Cerebellar cortex (tissue), 1 donor: ENCODE data around the gene ANKRD33B.
"Not testable (repeated sequence)": the region's sequence is repeated elsewhere in the genome, so short reads cannot be mapped to it uniquely, and the experiment has no call there.

ENCODE experiments used
- DNase-seq: peaks from one replicate; pipeline ENCODE4 v3.0.0-alpha.2; 2015; ENCODE audit warnings: low spot score

The ANKRD33B gene

DNA sequence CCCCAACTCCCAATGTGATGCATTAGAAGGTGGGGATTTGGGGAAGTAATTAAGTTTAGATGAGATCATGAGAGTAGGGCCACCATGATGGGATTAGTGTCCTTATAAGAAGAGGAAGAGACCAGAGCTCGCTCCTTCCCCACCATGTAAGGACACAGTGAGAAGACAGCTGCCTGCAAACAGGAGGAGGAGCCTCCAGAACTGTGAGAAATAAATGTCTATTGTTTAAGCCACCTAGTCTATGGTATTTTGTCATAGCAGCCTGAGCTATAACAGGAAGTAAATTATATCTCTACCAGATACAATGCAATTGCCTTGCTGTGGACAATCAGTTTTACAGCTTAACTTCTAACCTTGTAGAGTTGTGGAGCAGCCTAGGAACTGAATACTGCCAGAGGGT, 58.0 kb downstream of the ANKRD33B start:
- DNase-seq: no peak

DNA sequence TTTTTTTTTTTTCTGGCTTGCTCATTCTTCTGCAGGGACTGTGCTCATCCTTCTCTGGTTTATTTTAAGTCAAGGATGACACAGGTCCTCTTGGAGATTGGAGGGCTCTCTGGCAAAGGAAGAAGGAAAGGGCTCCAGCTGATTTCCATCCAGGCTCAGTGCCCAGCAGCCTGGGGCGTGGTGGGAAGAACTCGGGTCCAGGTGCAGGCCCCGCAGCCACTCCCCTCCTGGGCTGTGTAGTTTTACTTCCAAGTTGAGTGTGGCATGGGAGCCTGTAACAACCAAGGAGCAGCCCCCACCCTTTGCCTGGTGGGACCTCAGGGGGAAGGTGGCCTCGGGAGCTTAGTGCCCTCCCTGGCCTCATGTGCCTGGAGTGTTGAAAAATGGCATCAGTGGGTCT, 58.9 kb downstream of the ANKRD33B start:
- DNase-seq: no peak

DNA sequence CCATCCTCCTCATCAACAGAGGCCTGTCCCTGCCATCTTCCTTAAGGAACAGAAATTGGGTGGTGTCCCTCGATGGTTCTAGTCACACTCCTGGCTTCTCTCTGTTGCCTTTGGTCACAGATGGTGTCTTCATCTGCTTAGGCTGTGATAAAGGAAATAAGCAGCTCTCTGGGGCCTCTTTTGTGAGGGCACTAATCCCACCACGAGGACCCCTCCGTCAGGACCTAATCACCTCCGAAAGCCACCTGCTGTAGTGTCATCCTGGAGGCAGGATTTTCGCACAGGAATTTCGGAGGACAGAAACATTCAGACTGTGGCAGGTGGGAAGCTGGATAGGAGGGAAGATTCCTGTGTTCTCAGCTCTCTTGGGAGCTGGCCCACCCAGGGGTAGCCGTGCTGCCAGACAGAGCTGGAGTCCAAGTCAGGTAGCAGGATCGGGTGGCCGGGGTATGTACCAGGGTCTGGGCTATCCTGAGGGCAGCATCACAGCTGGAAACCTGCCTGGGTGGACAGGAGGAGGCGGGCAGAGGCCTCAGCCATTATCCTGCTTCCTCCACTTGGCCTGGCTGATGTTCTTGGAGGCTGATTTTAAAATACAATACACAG, 59.5 kb downstream of the ANKRD33B start:
- no peak for DNase-seq

DNA sequence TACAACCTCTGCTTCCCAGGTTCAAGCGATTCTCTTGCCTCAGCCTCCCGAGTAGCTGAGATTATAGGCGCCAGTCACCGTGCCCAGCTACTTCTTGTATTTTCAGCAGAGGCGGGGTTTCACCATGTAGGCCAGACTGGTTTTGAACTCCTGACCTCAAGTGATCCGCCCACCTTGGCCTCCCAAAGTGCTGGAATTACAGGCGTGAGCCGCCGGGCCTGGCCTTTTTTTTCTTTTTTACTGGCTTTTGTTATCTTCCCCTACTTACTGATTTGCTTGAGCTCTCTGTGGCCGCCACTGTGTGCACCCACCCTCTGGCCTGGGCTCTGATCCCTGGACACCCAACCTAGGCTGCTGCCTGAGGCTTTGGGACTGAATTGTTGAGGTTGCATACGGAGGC, 60.3 kb downstream of the ANKRD33B start:
- no peak for DNase-seq

DNA sequence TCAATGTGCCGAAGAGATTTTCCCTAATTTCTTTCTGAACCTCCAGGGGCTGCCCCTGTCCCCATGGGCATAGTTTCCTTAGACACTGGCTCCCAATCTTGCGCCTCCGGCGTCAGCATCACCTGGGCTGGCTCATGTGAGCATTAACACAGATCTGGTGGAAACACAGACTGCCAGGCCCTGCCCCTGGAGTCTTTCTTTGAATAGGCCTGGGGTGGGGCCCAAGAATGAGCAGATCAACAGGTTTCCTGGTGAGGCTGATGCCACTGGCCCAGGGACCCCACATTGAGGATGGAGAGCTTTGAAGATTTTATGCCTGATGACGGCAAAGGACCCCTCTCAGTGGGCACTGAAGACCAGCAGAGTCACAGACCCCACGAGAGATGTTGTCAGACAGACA, 60.8 kb downstream of the ANKRD33B start:
- no peak for DNase-seq

DNA sequence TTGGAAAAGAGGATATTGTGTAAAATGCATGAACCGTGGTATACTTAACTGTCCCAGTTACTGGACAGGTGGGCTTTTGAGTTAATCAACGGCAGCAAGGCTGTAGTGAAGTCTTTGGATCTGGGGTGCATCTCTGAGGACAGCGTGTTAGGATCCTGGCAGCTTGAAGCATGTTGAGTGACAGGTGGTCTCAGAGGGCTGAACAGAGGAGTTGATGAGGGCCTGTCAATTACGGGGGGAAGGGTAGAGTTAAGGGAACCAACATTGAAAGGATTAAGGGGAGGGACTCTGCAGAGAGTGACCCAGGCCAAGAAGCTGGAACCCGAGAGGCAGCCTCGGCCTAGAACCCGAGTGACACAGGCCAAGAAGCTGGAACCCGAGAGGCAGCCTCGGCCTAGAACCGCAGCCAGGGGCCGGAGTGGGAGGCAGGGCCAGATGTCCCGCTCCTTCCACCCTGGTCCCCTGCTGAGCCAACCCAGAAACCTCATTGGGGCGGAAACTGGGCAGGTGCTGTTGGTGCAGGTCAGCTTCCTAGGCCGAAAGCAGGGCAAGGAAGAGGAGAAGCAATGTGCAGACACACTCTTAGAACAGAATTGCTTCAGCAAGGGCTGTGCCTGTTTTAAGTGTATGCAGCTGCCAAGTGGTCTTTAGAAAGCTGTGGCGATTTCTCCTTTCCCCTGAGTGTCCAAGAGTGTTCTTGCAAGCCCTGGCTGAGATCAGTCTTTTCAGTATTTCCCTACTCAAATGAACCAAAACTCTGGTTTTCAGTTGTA, 62.0 kb downstream of the ANKRD33B start:
- no peak for DNase-seq

DNA sequence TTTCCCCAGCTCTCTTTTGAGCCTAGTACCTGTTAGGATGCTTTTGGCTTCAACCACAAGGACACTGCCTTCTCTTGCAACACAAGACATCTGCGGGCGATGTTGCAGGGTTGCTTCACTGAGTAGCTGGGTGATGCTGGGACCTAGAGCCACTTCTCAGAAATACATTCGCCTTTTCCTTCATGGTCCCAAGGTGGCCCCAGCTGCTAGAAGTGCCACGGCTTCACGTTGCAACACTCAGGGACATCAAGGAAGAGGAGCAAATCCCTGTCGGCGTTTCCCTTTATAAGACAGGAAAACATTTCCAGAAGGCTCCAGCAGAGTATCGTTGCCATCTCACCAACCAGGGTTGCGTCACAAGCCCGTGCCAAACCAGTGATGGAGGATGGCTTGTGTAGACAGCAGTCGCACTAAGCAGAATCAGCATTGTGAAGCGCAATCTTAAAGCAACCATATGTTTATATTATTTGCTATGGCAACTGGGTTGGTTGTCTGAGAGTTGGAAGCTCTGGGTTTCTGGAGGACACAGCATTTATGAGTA, 62.7 kb downstream of the ANKRD33B start:
- DNase-seq: no peak

DNA sequence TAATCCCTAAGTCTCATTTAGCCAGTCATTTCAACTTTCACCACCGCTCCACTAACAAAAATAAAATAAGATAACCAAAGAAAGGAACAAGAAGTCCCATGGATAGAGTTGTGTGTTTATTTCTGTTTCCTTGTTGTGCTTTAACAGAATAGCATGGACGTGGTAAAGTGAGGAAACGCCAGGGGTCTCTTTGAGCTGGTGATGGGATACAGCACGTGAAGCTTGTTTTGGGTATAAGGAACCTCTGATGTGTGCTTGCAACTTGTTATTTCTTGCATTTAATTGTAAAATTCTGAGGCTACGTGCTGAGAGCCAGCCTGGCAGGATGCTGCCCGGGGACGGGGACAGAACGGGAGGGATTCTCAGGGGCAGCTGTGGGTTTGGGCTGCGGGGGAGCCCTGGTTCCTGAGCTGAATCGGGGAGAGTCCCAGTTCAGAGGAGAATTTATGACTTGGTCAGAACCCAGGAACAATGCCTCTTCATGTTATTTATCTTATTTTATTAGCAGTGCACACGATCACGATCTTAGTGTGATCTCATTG, 63.4 kb downstream of the ANKRD33B start:
- DNase-seq: no peak

DNA sequence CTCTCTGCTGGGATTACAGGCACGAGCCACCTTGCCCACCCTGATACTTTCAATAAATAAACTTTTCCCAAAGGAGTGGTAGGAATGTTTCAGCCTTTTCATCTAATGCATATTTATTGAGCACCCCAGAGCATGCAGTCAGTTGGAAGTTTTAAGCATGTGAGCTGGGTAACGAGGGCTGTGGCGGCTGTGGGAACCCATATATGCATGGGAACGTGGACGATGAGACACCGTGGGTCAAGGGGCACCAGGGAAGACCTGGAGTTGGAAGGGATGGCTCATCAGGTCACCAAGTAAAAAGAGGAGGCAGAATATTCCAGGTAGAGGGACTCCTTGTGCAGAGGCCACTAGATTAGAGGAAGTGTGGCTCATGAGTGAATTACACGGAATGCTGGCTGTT, 64.7 kb downstream of the ANKRD33B start:
- no peak for DNase-seq

DNA sequence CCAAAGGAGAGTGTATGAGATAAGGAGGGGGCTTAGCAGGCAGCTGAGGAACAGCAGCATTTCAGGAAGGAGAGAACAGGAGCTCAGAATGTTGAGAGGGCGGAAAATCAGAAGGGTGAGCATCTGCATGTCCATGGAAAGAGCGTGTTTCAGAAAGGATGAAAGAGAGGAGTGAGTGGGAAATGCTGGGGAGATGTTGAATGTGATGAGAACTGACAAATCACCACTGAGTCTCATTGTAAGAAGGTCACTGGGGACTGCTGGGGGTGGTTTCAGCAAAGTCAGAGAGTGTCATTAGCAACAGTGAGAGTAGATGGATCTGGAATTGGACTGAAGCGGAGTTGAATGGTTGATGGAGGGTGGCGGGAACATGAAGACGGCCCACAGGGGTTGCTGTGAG, 65.8 kb downstream of the ANKRD33B start:
- no peak for DNase-seq

DNA sequence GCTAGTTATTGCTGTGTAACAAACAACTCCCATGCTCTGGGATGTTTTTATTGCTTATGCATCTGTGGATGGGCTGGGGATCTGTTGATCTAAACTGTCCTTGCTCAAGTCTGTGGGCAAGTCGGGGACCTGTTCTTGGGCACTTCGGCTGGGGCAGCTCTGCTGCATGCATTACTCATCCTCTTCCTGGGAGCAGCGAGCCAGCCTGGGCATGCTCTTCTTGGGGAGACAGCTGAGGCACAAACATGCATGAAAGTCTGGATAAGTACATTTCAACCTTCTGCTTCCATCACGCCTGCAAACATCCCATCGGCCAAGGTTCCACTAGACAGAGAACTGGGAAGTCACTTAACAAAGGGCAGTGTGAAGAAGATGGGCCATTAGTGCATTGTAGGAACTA, 66.3 kb downstream of the ANKRD33B start:
- no peak for DNase-seq

DNA sequence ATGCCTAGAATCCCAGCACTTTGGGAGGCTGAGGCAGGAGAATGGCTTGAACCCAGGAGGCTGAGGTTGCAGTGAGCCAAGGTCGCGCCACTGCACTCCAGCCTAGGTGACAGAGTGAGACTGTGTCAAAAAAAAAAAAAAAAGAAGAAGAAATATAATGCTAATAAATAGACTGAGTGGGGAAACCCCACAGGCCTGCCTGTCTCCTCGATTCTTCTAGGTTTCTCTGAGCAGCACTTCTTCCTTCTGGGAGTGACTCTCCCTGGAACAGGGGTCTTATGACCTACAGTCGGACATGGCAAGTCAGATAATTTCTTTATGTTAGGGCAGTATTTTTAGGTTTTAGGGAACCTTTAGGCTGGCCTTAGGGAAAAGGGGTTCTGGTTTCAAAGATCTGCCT, 66.9 kb downstream of the ANKRD33B start:
- DNase-seq: not testable (repeated sequence)

DNA sequence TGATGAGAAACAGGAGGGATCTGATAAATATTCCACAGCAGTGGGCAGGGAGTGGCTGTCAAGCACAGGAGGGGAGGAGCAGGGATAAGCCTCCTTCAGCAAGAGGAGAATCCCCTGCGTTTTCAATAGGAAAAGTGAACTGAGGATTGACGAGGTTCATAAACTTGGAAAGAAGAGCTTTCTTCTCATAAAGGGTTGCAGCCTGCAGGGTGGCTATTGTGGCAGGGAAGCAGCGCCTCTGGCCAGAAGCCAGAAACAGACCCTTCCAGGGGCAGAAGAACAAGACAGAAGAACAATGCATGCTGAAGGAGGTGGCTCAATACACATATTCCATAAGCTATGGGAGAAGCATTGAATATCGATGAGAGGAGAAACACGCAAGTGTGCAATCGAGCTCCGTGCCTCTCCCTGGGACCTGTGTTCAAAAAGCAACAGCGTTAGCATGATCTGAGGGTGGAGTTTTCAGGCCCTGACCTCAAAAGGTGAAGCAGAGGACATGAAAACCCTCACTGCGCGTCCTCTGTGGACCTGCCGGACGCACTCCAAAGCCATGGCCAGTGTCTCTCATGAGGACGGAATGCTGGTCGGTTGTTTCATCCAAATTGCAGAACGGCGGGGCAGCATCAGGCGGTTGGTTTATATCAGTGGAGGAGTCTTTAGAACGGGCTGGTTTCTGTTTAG, 67.6 kb downstream of the ANKRD33B start:
- DNase-seq: no peak

DNA sequence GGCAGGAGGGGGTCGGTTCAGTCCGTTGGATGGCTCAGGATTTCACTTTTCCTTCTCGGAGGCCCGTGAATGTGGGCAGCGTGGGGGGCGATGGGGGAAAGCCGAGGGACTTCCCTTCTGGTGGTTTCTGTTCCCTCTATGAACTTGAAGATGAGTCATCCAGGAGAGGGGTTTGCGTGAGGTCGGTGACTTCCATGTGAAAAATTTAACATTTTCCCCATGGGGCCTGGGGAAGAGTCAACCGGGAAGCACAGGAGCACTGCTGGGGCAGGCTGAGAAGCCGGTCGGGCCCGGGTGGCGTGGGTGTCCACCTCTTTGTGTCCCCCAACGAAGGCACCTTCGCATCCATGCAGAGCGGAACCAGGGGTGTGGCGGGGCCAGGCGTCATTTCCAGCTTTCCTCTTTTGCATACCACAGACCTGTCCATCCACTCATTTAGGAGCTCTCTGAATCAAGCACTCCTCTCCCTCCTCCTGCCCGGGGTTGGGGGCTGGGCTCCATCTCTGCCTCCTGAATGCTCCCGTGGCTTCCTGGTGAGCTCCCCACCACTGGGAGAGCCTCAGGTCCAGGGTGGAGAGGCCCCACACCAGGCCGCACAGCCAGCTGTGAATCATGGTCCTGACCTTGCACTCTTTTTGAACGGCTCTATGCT, 68.4 kb downstream of the ANKRD33B start:
- no peak for DNase-seq

DNA sequence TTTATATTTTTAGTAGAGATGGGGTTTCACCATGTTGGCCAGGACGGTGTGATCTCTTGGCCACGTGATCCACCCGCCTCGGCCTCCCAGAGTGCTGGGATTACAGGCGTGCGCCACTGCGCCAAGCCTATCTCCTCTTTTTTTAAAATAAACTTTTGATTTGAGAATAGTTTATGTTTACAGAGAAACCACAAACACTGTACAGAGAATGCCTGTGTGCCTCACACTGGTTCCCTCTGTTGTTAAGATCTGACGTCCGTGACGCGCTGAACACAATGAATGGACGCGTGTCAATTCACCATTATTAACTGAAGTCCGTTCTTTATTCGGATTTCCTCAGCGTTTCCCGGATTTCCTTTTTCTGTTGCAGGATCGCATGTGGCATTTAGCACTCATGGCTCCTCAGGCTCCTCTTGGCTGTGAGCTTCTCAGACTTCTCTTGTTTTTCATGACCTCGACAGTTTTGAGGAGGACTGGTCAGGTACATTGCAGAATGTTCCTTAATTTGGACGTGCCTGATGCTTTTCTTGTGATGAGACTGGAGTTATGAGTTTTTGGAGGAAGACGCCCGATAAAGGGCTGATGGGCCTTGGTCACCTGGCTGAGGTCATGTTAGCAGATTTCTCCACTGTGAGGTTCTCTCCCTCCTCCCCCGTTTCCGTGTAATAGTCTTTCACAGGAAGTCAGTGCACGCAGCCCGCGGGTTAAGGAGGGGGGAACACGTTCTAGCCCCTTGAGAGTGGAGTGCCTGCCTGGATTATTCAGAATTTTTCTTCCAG, 69.6 kb downstream of the ANKRD33B start:
- no peak for DNase-seq

DNA sequence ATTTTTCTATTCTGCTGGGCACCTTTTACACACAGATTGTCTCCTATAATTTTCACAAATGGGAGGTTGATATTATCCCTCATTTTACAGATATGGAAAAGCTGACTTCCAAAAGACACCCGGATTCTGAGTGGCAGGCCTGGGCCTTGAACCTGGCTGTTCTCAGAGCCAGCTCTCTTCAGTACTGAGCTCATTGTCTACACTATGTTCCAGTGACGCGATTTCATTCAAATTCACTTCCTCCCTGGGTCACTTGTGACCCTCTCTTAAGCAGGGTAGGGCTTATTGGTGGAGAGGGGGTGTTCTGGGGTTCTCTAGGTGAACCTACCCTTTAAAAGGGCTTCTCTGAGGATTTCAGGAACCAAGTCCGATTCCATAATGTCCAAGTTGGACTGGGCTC, 70.2 kb downstream of the ANKRD33B start:
- no peak for DNase-seq

DNA sequence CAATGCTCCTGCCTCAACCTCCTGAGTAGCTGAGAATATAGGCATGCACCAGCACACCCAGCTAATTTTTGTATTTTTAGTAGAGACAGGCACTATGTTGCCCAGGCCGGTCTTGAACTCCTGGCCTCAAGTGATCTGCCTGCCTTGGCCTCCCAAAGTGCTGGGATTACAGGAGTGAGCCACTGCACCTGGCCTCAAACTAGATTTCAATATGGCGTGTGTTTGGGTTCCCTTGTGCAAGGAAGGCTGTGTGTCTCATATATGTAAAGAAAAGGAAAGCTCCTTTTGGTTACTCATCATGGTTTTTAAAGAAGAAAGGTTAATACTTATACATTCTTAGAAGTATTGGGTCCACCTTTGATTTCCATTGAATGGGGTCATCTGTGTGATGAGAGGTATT, 70.7 kb downstream of the ANKRD33B start:
- no peak for DNase-seq

DNA sequence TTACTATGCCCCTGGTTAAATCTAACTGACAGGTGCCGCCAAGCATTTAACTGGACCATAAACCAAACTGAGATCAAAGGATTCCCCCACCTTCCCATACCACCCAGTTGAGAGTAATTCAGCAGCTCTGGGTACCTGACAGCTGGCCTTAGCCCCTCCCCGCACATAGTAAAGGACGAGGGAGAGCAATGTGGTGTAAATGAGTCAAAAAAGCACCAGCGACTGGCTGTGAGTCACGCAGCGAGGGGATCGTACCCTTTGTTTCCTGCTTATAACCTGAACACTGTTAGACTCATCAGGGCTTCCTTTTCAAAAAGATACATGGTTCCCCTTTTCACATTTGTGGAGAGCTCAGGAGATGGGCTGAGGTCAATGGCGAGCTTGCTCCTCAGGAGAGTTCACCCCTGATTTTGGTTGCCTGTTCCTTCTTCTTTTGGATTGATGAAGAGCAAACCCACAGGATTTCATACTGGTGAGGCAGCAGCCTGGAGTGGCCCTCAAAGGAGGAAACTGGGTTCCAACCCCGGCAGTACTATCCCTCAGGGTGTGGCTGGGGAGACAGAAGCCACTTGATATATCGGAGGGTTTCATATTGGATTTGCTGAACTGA, 71.5 kb downstream of the ANKRD33B start:
- DNase-seq: no peak

DNA sequence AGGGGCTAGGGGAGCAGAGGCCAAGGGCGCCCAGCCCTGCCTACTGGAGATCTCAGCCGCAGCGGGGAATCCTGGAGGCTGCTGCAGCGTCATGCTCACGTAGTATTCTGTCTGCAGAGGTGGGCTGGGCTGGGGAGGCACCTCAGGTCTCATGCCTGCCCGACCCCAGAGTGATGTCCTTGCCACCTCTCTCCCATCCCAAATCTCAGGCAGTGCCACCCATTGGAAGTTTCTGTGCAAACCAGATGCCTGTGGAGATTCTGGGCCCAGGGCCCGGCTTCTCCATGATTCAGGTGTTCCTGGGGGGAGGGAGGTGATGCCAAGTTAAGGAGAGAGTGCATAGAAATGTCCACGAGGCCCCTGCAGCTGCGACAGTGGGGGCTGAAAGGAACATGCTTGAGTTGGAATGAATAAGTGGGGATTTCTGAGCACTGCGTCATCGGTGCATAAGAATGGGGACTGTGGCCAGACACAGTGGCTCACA, 72.0 kb downstream of the ANKRD33B start:
- DNase-seq: no peak

DNA sequence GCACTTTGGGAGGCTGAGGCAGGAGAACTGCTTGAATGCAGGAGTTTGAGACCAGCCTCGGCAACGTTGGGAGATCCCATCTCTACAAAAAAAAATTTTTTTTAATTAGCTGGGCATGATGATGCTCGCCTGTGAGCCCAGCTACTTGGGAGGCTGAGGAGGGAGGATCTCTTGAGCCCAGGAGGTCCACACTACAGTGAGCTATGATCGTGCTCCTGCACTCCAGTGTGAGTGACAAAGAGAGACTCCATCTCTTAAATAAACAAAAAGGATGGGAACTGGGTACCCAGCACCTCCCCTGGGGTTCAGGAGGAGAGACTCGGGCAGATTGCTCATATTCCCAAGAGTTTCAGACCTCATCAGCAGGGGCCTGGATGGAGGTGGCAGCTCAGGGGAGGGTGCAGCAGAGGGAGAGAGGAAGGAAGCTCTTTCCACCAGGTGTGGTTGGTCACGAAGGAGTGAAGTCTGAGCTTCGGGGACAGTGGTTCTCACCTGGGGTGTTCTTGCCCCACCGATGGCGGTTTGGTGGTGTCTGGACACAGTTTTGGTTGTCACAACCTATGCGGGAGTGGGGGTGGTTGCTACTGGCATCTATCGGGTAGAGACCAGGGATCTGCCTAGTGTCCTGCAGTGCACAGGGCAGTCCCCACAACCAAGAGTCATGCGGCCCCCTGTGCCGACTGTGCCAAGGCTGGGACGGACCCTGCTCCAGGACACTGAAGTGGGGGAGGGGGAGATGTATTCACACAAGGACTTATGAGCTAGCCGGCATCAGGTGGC, 72.7 kb downstream of the ANKRD33B start:
- DNase-seq: no peak
